DMS79 (cell line): Measurements from ENCODE around the gene CARMIL1.

ENCODE experiments used
- DNase-seq: peaks from one replicate; lab custom pipeline; 2025; lab: John Stamatoyannopoulos, UW

The CARMIL1 gene

GRCh38 chr6:25278914-25279747, at the start of gene CARMIL1:
CARMIL1 (plus strand) TSS chr6:25279374; CDS start chr6:25279796, 422 bp downstream.
- peak; percentile 84 for DNase-seq

- DNase-seq: no peak
Measured at GRCh38 chr6:25229671-25230321, 49.4 kb upstream of the CARMIL1 start.

- no peak for DNase-seq
Measured at GRCh38 chr6:25232479-25232878, 46.7 kb upstream of the CARMIL1 start.

- DNase-seq: no peak
Measured at GRCh38 chr6:25233226-25233625, 45.9 kb upstream of the CARMIL1 start.

GRCh38 chr6:25237579-25237978, 41.6 kb upstream of the CARMIL1 start:
- no peak for DNase-seq

- DNase-seq: no peak
Measured at GRCh38 chr6:25239059-25239458, 40.1 kb upstream of the CARMIL1 start.

GRCh38 chr6:25239498-25239897, 39.7 kb upstream of the CARMIL1 start:
- no peak for DNase-seq

GRCh38 chr6:25242567-25242966, 36.6 kb upstream of the CARMIL1 start:
- DNase-seq: no peak

GRCh38 chr6:25244865-25245264, 34.3 kb upstream of the CARMIL1 start:
- DNase-seq: no peak

GRCh38 chr6:25248123-25248522, 31.1 kb upstream of the CARMIL1 start:
- no peak for DNase-seq

GRCh38 chr6:25249133-25249532, 30.0 kb upstream of the CARMIL1 start:
- DNase-seq: no peak

- no peak for DNase-seq
Measured at GRCh38 chr6:25250878-25251277, 28.3 kb upstream of the CARMIL1 start.

- DNase-seq: no peak
Measured at GRCh38 chr6:25251426-25251825, 27.7 kb upstream of the CARMIL1 start.

GRCh38 chr6:25253351-25253750, 25.8 kb upstream of the CARMIL1 start:
- peak; percentile 55 for DNase-seq

GRCh38 chr6:25254671-25255070, 24.5 kb upstream of the CARMIL1 start:
- no peak for DNase-seq

GRCh38 chr6:25257686-25258348, 21.4 kb upstream of the CARMIL1 start:
- no peak for DNase-seq

GRCh38 chr6:25259756-25260155, 19.4 kb upstream of the CARMIL1 start:
- DNase-seq: no peak

GRCh38 chr6:25263657-25264056, 15.5 kb upstream of the CARMIL1 start:
- no peak for DNase-seq

GRCh38 chr6:25266456-25267100, 12.6 kb upstream of the CARMIL1 start:
- no peak for DNase-seq

- DNase-seq: no peak
Measured at GRCh38 chr6:25267662-25268061, 11.5 kb upstream of the CARMIL1 start.

GRCh38 chr6:25270559-25270958, 8.6 kb upstream of the CARMIL1 start:
- DNase-seq: no peak

GRCh38 chr6:25275436-25275835, 3.7 kb upstream of the CARMIL1 start:
- no peak for DNase-seq
